OCI-LY7 (cell line): ENCODE data around the gene ZNRF4. TPM values are rescaled to one million over a fixed set of nuclear protein-coding genes. Genes with fewer than 3 reads are reported as not detected.

ENCODE experiments used
- BruUV-seq: library from RNA; stranded (reverse); fragments of 400-500 nt; replicated peaks from 2 replicates; lab custom pipeline; 2021; lab: Mats Ljungman, UMichigan
- CTCF ChIA-PET: fragments of 300-600 bp; sonication (Branson Sonifier 250); formaldehyde crosslinking; loops from one replicate; lab custom pipeline; 2022; ENCODE audit warnings: antibody characterized with exemption; ENCODE audit not compliant: unreplicated experiment; lab: Charles Lee
- POLR2A ChIA-PET: fragments of 300-600 bp; sonication (Branson Sonifier 250); formaldehyde crosslinking; loops from one replicate; lab custom pipeline; 2022; ENCODE audit warnings: antibody characterized with exemption; lab: Charles Lee
- DNase-seq: peaks from one replicate; pipeline ENCODE4 v3.0.0-alpha.2; 2015; ENCODE audit warnings: low spot score
- H2AFZ ChIP-seq: fragments of 200-600 bp; sonication (generic), shearing (Covaris generic); 2 replicates; pipeline ENCODE4 v1.6.1; 2014; ENCODE audit warnings: mild to moderate bottlenecking, antibody characterized with exemption, low read length, moderate library complexity
- H3K27ac ChIP-seq: fragments of 200-600 bp; sonication (generic); 2 replicates; pipeline ENCODE4 v1.5.1; 2014; ENCODE audit warnings: mixed run types, low read depth, mild to moderate bottlenecking, moderate library complexity, low read length, inconsistent platforms; ENCODE audit not compliant: poor library complexity, severe bottlenecking
- H3K36me3 ChIP-seq: fragments of 200-600 bp; sonication (generic); 2 replicates; pipeline ENCODE4 v1.6.1; 2014; ENCODE audit warnings: mild to moderate bottlenecking, antibody characterized with exemption, low read length, moderate library complexity, mixed read lengths; ENCODE audit not compliant: insufficient read depth
- H3K4me1 ChIP-seq: fragments of 200-600 bp; sonication (generic); 2 replicates; pipeline ENCODE4 v1.5.1; 2014; ENCODE audit warnings: mild to moderate bottlenecking, low read length; ENCODE audit not compliant: insufficient read depth, poor library complexity, severe bottlenecking
- H3K4me2 ChIP-seq: fragments of 200-600 bp; sonication (generic); 2 replicates; pipeline ENCODE4 v1.6.1; 2014; ENCODE audit warnings: mild to moderate bottlenecking, low read length
- H3K4me3 ChIP-seq: fragments of 200-600 bp; sonication (generic); 2 replicates; pipeline ENCODE4 v1.5.1; 2014; ENCODE audit warnings: mild to moderate bottlenecking, low read depth, low read length; ENCODE audit not compliant: poor library complexity, severe bottlenecking
- H3K79me2 ChIP-seq: fragments of 200-600 bp; sonication (generic); 2 replicates; pipeline ENCODE4 v1.6.1; 2016; ENCODE audit warnings: low read depth, mild to moderate bottlenecking, low read length, moderate library complexity, mixed read lengths; ENCODE audit not compliant: insufficient read depth
- H3K9me2 ChIP-seq: fragments of 200-600 bp; sonication (generic); 2 replicates; pipeline ENCODE4 v1.6.1; 2016; ENCODE audit warnings: mild to moderate bottlenecking, low read length, mixed read lengths; ENCODE audit not compliant: insufficient read depth
- H3K9me3 ChIP-seq: fragments of 200-600 bp; sonication (generic); 2 replicates; pipeline ENCODE4 v1.6.1; 2014; ENCODE audit warnings: mild to moderate bottlenecking, mixed run types, low read length, mixed read lengths
- H4K20me1 ChIP-seq: fragments of 200-600 bp; sonication (generic); 2 replicates; pipeline ENCODE4 v1.6.1; 2014; ENCODE audit warnings: mild to moderate bottlenecking, antibody characterized with exemption, low read length, moderate library complexity, mixed read lengths; ENCODE audit not compliant: insufficient read depth
- CTCF ChIP-seq: fragments of 200-600 bp; sonication (generic); conservative IDR thresholded peaks from 2 replicates; pipeline ENCODE4 v1.5.1; 2014; ENCODE audit warnings: mild to moderate bottlenecking, antibody characterized with exemption, low read length, moderate library complexity, mixed read lengths
- EZH2phosphoT487 ChIP-seq: fragments of 200-600 bp; sonication (generic); IDR thresholded peaks from 2 replicates; pipeline ENCODE4 v1.6.1; 2018; ENCODE audit warnings: low read depth, borderline replicate concordance, mild to moderate bottlenecking, mixed run types, antibody characterized with exemption, low read length, moderate library complexity, mixed read lengths
- intact Hi-C: fragments of 100-400 bp; cut with micrococcal nuclease; formaldehyde crosslinking; loops from one replicate; pipeline ENCODE4 v1.10.0; 2022; ENCODE audit not compliant: unreplicated experiment
- total RNA-seq, 2 experiments: library from RNA; depleted of rRNA in 1 of 2; stranded (reverse); fragments of >200 nt in 1 of 2; shearing (Covaris generic) in 1 of 2; gene quantifications; 2 replicates each; pipeline ENCODE4 v1.2.3, GENCODE V29; 2014 to 2022

The ZNRF4 gene
- total RNA-seq, 2 experiments from 2014 or later, result not detected

- no peak for TF ChIP-seq EZH2phosphoT487
- TF ChIP-seq CTCF, result no peak
- no peak overlapping the region for H3K4me2 ChIP-seq
- H2AFZ ChIP-seq, result no peak overlapping the region
- no peaks in the 10 kb centered on the region for H4K20me1 ChIP-seq
- CTCF ChIA-PET, result no interaction called here
- no peak overlapping the region for H3K4me3 ChIP-seq
- no peaks in the 10 kb centered on the region for H3K36me3 ChIP-seq
- DNase-seq, result no peak
- no peaks in the 10 kb centered on the region for H3K4me1 ChIP-seq
- H3K9me2 ChIP-seq, result no peaks in the 10 kb centered on the region
- no peak overlapping the region for H3K27ac ChIP-seq
- POLR2A ChIA-PET, result no interaction called here
- no peaks in the 10 kb centered on the region for H3K79me2 ChIP-seq
- intact Hi-C loops, result no loop called here
- no TSS peak for BruUV-seq
- H3K9me3 ChIP-seq, result no peaks in the 10 kb centered on the region
Observed at GRCh38 chr19:5425260-5425659, 30.0 kb upstream of the ZNRF4 start.

GRCh38 chr19:5430237-5430636 is 25.0 kb upstream of the ZNRF4 start:
- ChIA-PET POLR2A (interaction anchor here (0.7 kb wide), 1 partner anchor 31 kb away, joined by 3 read pairs; no protein-coding TSS in a partner anchor), CTCF (no interaction called here)
- no TSS peak for BruUV-seq
- no peak for DNase-seq
- H4K20me1 ChIP-seq, result no peaks in the 10 kb centered on the region
- H3K79me2 ChIP-seq, result no peaks in the 10 kb centered on the region
- intact Hi-C loops, result no loop called here
- no peaks in the 10 kb centered on the region for H3K36me3 ChIP-seq
- H3K4me2 ChIP-seq, result no peak overlapping the region
- no peak overlapping the region for H3K27ac ChIP-seq
- H3K9me3 ChIP-seq, result no peaks in the 10 kb centered on the region
- TF ChIP-seq CTCF (no peak), EZH2phosphoT487 (no peak)
- no peaks in the 10 kb centered on the region for H3K9me2 ChIP-seq
- no peaks in the 10 kb centered on the region for H3K4me1 ChIP-seq
- no peak overlapping the region for H2AFZ ChIP-seq
- no peak overlapping the region for H3K4me3 ChIP-seq

GRCh38 chr19:5432687-5433086 is 22.5 kb upstream of the ZNRF4 start:
- Histone ChIP-seq H3K79me2 (no peaks in the 10 kb centered on the region), H3K27ac (no peak overlapping the region), H3K9me3 (no peaks in the 10 kb centered on the region), H3K4me1 (no peaks in the 10 kb centered on the region), H3K36me3 (no peaks in the 10 kb centered on the region), H3K4me2 (no peak overlapping the region), H3K4me3 (no peak overlapping the region), H2AFZ (no peak overlapping the region), H4K20me1 (no peaks in the 10 kb centered on the region), H3K9me2 (no peaks in the 10 kb centered on the region)
- no peak for TF ChIP-seq CTCF
- TF ChIP-seq EZH2phosphoT487, result no peak
- DNase-seq, result no peak
- CTCF ChIA-PET, result no interaction called here
- no TSS peak for BruUV-seq
- intact Hi-C loops, result no loop called here
- POLR2A ChIA-PET, result interaction anchor here (0.6 kb wide), 1 partner anchor 694 kb away, joined by 3 read pairs; no protein-coding TSS in a partner anchor
